ENCODE results near the gene LCN10.
"Not testable (repeated sequence)": the region's sequence is repeated elsewhere in the genome, so short reads cannot be mapped to it uniquely, and the experiment has no call there.

The LCN10 gene

GRCh38 chr9:136712690-136713544 is 29.8 kb downstream of the LCN10 start:
- Histone ChIP-seq H3K36me3 (ENCODE audit: control insufficient read depth in 1 of 2, insufficient read depth in 2 of 2, low read depth in 1 of 2, low read length in 2 of 2) (peaks cover 0 to 6% of the 10 kb centered on the region in 2 experiments), H3K14ac (ENCODE audit: low read length in 2 of 2) (no peak overlapping the region), H3K9me3 (ENCODE audit: control insufficient read depth, low read length) (no peaks in the 10 kb centered on the region), H3K27me3 (ENCODE audit: control insufficient read depth in 1 of 2, insufficient read depth in 1 of 2, low read length in 2 of 2) (peaks cover 4 to 43% of the 10 kb centered on the region in 2 experiments), H2BK15ac (ENCODE audit: low read depth, poor library complexity, severe bottlenecking) (peak overlapping the region; percentile 57), H3K9ac (ENCODE audit: low read length) (no peak overlapping the region), H3K4me2 (ENCODE audit: low read length, poor library complexity, severe bottlenecking) (peak overlapping the region; percentile 77), H4K8ac (ENCODE audit: low read length) (peak overlapping the region; percentile 71), H3K4me3 (ENCODE audit: insufficient read depth in 1 of 2, low read depth in 1 of 2, low read length in 2 of 2) (peak overlapping the region in 1 of 2 experiments; percentile 66), H3K23ac (ENCODE audit: low read length in 2 of 2) (peak overlapping the region in 1 of 2 experiments; percentile 87), H3K4me1 (ENCODE audit: control insufficient read depth, insufficient read depth, low read depth, low read length) (peaks cover 23% of the 10 kb centered on the region), H2AFZ (ENCODE audit: low read depth, low read length) (peak overlapping the region; percentile 23), H3K27ac (ENCODE audit: low read length, poor library complexity, severe bottlenecking) (no peak overlapping the region), H3K79me1 (replicated peaks; ENCODE audit: low read length, poor library complexity, severe bottlenecking) (peaks cover 3% of the 10 kb centered on the region), H2BK120ac (ENCODE audit: low read depth, low read length) (no peak overlapping the region), H2AK5ac (ENCODE audit: low read length, severe bottlenecking) (no peak overlapping the region), H3K4ac (ENCODE audit: low read depth in 1 of 2, low read length in 2 of 2) (peak overlapping the region; percentile 35), H2BK12ac (ENCODE audit: low read length in 2 of 2) (no peak overlapping the region), H3K18ac (ENCODE audit: low read depth in 1 of 2, low read length in 2 of 2) (peak overlapping the region in 1 of 2 experiments; percentile 14), H2BK5ac (ENCODE audit: low read depth, low read length, poor library complexity, severe bottlenecking) (no peak overlapping the region), H4K91ac (ENCODE audit: low read length) (peak overlapping the region; percentile 28)
- DNase-seq: no peak
- 11% methylated on average over 48 of the region's 56 CpGs for WGBS

- H4K91ac ChIP-seq (ENCODE audit: low read length): peak within 1 kb of the TSS; percentile 56
- peak within 1 kb of the TSS; percentile 57 for H2BK15ac ChIP-seq (ENCODE audit: low read depth, poor library complexity, severe bottlenecking)
- DNase-seq: no peak
- peaks cover 4 to 48% of the 10 kb centered on the region in 2 experiments for H3K27me3 ChIP-seq (ENCODE audit: control insufficient read depth in 1 of 2, insufficient read depth in 1 of 2, low read length in 2 of 2)
- WGBS: 2% methylated on average over 93 of the region's 119 CpGs
- H3K4me3 ChIP-seq (ENCODE audit: insufficient read depth in 1 of 2, low read depth in 1 of 2, low read length in 2 of 2): peak within 1 kb of the TSS in 1 of 2 experiments; percentile 66
- H3K14ac ChIP-seq (ENCODE audit: low read length in 2 of 2): no peak within 1 kb of the TSS
- H2BK12ac ChIP-seq (ENCODE audit: low read length in 2 of 2): peak within 1 kb of the TSS in 1 of 2 experiments; percentile 65
- H2BK5ac ChIP-seq (ENCODE audit: low read depth, low read length, poor library complexity, severe bottlenecking): no peak within 1 kb of the TSS
- no peak within 1 kb of the TSS for H3K9ac ChIP-seq (ENCODE audit: low read length)
- H3K18ac ChIP-seq (ENCODE audit: low read depth in 1 of 2, low read length in 2 of 2): peak within 1 kb of the TSS in 1 of 2 experiments; percentile 30
- no peaks in the 10 kb centered on the region for H3K9me3 ChIP-seq (ENCODE audit: control insufficient read depth, low read length)
- H2AFZ ChIP-seq (ENCODE audit: low read depth, low read length): peak within 1 kb of the TSS; percentile 39
- H3K27ac ChIP-seq (ENCODE audit: low read length, poor library complexity, severe bottlenecking): no peak within 1 kb of the TSS
- H2BK120ac ChIP-seq (ENCODE audit: low read depth, low read length): no peak within 1 kb of the TSS
- H3K79me1 ChIP-seq (replicated peaks; ENCODE audit: low read length, poor library complexity, severe bottlenecking): peaks cover 3% of the 10 kb centered on the region
- peak within 1 kb of the TSS; percentile 71 for H4K8ac ChIP-seq (ENCODE audit: low read length)
- peak within 1 kb of the TSS; percentile 35 to 46 for H3K4ac ChIP-seq (ENCODE audit: low read depth in 1 of 2, low read length in 2 of 2)
- H3K4me2 ChIP-seq (ENCODE audit: low read length, poor library complexity, severe bottlenecking): peak within 1 kb of the TSS; percentile 77
- no peak within 1 kb of the TSS for H2AK5ac ChIP-seq (ENCODE audit: low read length, severe bottlenecking)
- H3K4me1 ChIP-seq (ENCODE audit: control insufficient read depth, insufficient read depth, low read depth, low read length): peaks cover 23% of the 10 kb centered on the region
- peaks cover 0 to 6% of the 10 kb centered on the region in 2 experiments for H3K36me3 ChIP-seq (ENCODE audit: control insufficient read depth in 1 of 2, insufficient read depth in 2 of 2, low read depth in 1 of 2, low read length in 2 of 2)
- peak within 1 kb of the TSS in 1 of 2 experiments; percentile 87 for H3K23ac ChIP-seq (ENCODE audit: low read length in 2 of 2)
Measured at GRCh38 chr9:136711751-136712689, 30.7 kb downstream of the LCN10 start, which contains the start of gene DIPK1B. Gene DIPK1B (plus strand): TSS chr9:136712572. CDS start chr9:136712666, 94 bp downstream.

GRCh38 chr9:136711219-136711648 is 31.5 kb downstream of the LCN10 start:
- not testable (repeated sequence) for H3K9ac ChIP-seq (ENCODE audit: low read length); H4K8ac ChIP-seq (ENCODE audit: low read length); H3K4me3 ChIP-seq (ENCODE audit: insufficient read depth in 1 of 2, low read depth in 1 of 2, low read length in 2 of 2); H3K4ac ChIP-seq (ENCODE audit: low read depth in 1 of 2, low read length in 2 of 2); H3K18ac ChIP-seq (ENCODE audit: low read depth in 1 of 2, low read length in 2 of 2); H3K79me1 ChIP-seq (replicated peaks; ENCODE audit: low read length, poor library complexity, severe bottlenecking); H3K4me2 ChIP-seq (ENCODE audit: low read length, poor library complexity, severe bottlenecking); H3K36me3 ChIP-seq (ENCODE audit: control insufficient read depth in 1 of 2, insufficient read depth in 2 of 2, low read depth in 1 of 2, low read length in 2 of 2); H2BK15ac ChIP-seq (ENCODE audit: low read depth, poor library complexity, severe bottlenecking); H3K27ac ChIP-seq (ENCODE audit: low read length, poor library complexity, severe bottlenecking); H3K14ac ChIP-seq (ENCODE audit: low read length in 2 of 2); H2BK120ac ChIP-seq (ENCODE audit: low read depth, low read length); H3K23ac ChIP-seq (ENCODE audit: low read length in 2 of 2); H3K9me3 ChIP-seq (ENCODE audit: control insufficient read depth, low read length); H2BK12ac ChIP-seq (ENCODE audit: low read length in 2 of 2); H2AK5ac ChIP-seq (ENCODE audit: low read length, severe bottlenecking); H2AFZ ChIP-seq (ENCODE audit: low read depth, low read length); H4K91ac ChIP-seq (ENCODE audit: low read length); H2BK5ac ChIP-seq (ENCODE audit: low read depth, low read length, poor library complexity, severe bottlenecking)
- WGBS: 52% methylated on average over 4 of the region's 4 CpGs
- peaks cover 4 to 48% of the 10 kb centered on the region in 2 experiments for H3K27me3 ChIP-seq (ENCODE audit: control insufficient read depth in 1 of 2, insufficient read depth in 1 of 2, low read length in 2 of 2)
- H3K4me1 ChIP-seq (ENCODE audit: control insufficient read depth, insufficient read depth, low read depth, low read length): peaks cover 23% of the 10 kb centered on the region
- peak; percentile 74 for DNase-seq
